GM23338 (cell line): ENCODE results near the gene RBM45. TPM values are rescaled to one million over a fixed set of nuclear protein-coding genes. Genes with fewer than 3 reads are reported as not detected.

Experiments used
- ATAC-seq: fragments of 200-7000 bp; cut with Tn5 transposase; 3 replicates; pipeline ENCODE4 v1.9.1; 2020
- DNase-seq: peaks from one replicate; pipeline ENCODE4 v3.0.0-alpha.2; 2015; ENCODE audit warnings: low spot score
- H2AFZ ChIP-seq: fragments of 200-600 bp; sonication (generic); 2 replicates; pipeline ENCODE4 v1.8.0; 2016; ENCODE audit warnings: antibody characterized with exemption, mild to moderate bottlenecking, moderate library complexity
- H3F3A ChIP-seq: fragments of 200-600 bp; sonication (generic); replicated peaks from 2 replicates; pipeline ENCODE4 v1.8.0; 2017; ENCODE audit warnings: antibody characterized with exemption, mixed run types, low read depth
- H3K27ac ChIP-seq: fragments of 200-600 bp; sonication (generic); 2 replicates; pipeline ENCODE4 v1.6.1; 2016; ENCODE audit warnings: low read depth
- H3K27me3 ChIP-seq: fragments of 200-600 bp; sonication (generic); 2 replicates; pipeline ENCODE4 v1.8.0; 2016; ENCODE audit warnings: mild to moderate bottlenecking, mixed run types, moderate library complexity; ENCODE audit not compliant: insufficient read depth
- H3K36me3 ChIP-seq: fragments of 200-600 bp; sonication (generic); 2 replicates; pipeline ENCODE4 v1.8.0; 2016; ENCODE audit warnings: mild to moderate bottlenecking; ENCODE audit not compliant: insufficient read depth
- H3K4me1 ChIP-seq: fragments of 200-600 bp; sonication (generic); 2 replicates; pipeline ENCODE4 v1.8.0; 2016; ENCODE audit warnings: mild to moderate bottlenecking, moderate library complexity; ENCODE audit not compliant: insufficient read depth
- H3K4me2 ChIP-seq: fragments of 200-600 bp; sonication (generic); 2 replicates; pipeline ENCODE4 v1.7.1; 2017; ENCODE audit warnings: mixed run types
- H3K4me3 ChIP-seq: fragments of 200-600 bp; sonication (generic); 2 replicates; pipeline ENCODE4 v1.6.1; 2016; ENCODE audit warnings: mixed run types
- H3K79me2 ChIP-seq: fragments of 200-600 bp; sonication (generic); replicated peaks from 2 replicates; pipeline ENCODE4 v1.8.0; 2017; ENCODE audit warnings: mild to moderate bottlenecking; ENCODE audit not compliant: insufficient read depth
- H3K9me2 ChIP-seq: fragments of 200-600 bp; sonication (generic); 2 replicates; pipeline ENCODE4 v1.8.0; 2017; ENCODE audit not compliant: insufficient read depth
- H4K20me1 ChIP-seq: fragments of 200-600 bp; sonication (generic); replicated peaks from 2 replicates; pipeline ENCODE4 v1.8.0; 2017; ENCODE audit warnings: mild to moderate bottlenecking; ENCODE audit not compliant: insufficient read depth
- H3K27ac Mint-ChIP-seq: 2 replicates; pipeline ENCODE4 v1.8.0; 2020; ENCODE audit warnings: inconsistent platforms, mild to moderate bottlenecking, moderate library complexity, mixed read lengths
- H3K27me3 Mint-ChIP-seq: 3 replicates; pipeline ENCODE4 v1.8.0; 2022; ENCODE audit warnings: low read depth, mild to moderate bottlenecking, moderate library complexity, mixed read lengths, inconsistent platforms; ENCODE audit not compliant: insufficient read depth, poor library complexity
- H3K36me3 Mint-ChIP-seq: 3 replicates; pipeline ENCODE4 v1.8.0; 2021; ENCODE audit warnings: low read depth, mild to moderate bottlenecking, inconsistent platforms, moderate library complexity, mixed read lengths
- H3K4me1 Mint-ChIP-seq: 3 replicates; pipeline ENCODE4 v1.8.0; 2020; ENCODE audit warnings: mild to moderate bottlenecking, inconsistent platforms, mixed read lengths
- H3K4me3 Mint-ChIP-seq: 3 replicates; pipeline ENCODE4 v1.8.0; 2021; ENCODE audit warnings: moderate library complexity, mild to moderate bottlenecking, inconsistent platforms, mixed read lengths
- H3K9me3 Mint-ChIP-seq: 3 replicates; pipeline ENCODE4 v1.8.0; 2020; ENCODE audit warnings: moderate library complexity, mild to moderate bottlenecking, inconsistent platforms, mixed read lengths
- CREB1 ChIP-seq: fragments of 250-450 bp; sonication (Bioruptor Pico); IDR thresholded peaks from 2 replicates; pipeline ENCODE4 v1.5.0; 2020; ENCODE audit warnings: low read depth, mild to moderate bottlenecking, moderate library complexity
- CTCF ChIP-seq, 2 experiments: fragments of 200-600 bp in 1 of 2; sonication (generic) in 1 of 2; conservative IDR thresholded peaks; 2 replicates each; pipeline versions ENCODE4 v1.5.1 to v1.6.1; 2016 to 2017; ENCODE audit warnings: antibody characterized with exemption in 2 of 2, low read depth in 2 of 2, mild to moderate bottlenecking in 2 of 2, moderate library complexity in 1 of 2
- ETS1 ChIP-seq: IDR thresholded peaks from 2 replicates; pipeline ENCODE4 v1.6.1; 2016; ENCODE audit warnings: antibody characterized with exemption
- EZH2 ChIP-seq: fragments of 200-600 bp; sonication (generic); IDR thresholded peaks from one replicate; pipeline ENCODE4 v1.8.0; 2017; ENCODE audit warnings: antibody characterized with exemption, mild to moderate bottlenecking, low read depth; ENCODE audit not compliant: unreplicated experiment
- EZH2phosphoT487 ChIP-seq: fragments of 200-600 bp; sonication (generic); IDR thresholded peaks from one replicate; pipeline ENCODE4 v1.8.1; 2018; ENCODE audit warnings: antibody characterized with exemption; ENCODE audit not compliant: unreplicated experiment
- JUNB ChIP-seq: IDR thresholded peaks from one replicate; pipeline ENCODE4 v1.6.1; 2016; ENCODE audit warnings: antibody characterized with exemption; ENCODE audit not compliant: unreplicated experiment
- NANOG ChIP-seq: IDR thresholded peaks from 2 replicates; pipeline ENCODE4 v1.6.1; 2016; ENCODE audit warnings: antibody characterized with exemption, borderline replicate concordance
- POLR2AphosphoS5 ChIP-seq: IDR thresholded peaks from 2 replicates; pipeline ENCODE4 v1.6.1; 2016; ENCODE audit warnings: antibody characterized with exemption, low read depth
- STAT1 ChIP-seq: IDR thresholded peaks from one replicate; pipeline ENCODE4 v1.6.1; 2016; ENCODE audit warnings: antibody characterized with exemption; ENCODE audit not compliant: unreplicated experiment
- ZNF114 ChIP-seq: fragments of 250-450 bp; sonication (Bioruptor Pico); IDR thresholded peaks from 2 replicates; pipeline ENCODE4 v1.5.0; 2020; ENCODE audit warnings: mild to moderate bottlenecking, moderate library complexity
- ZNF331 ChIP-seq: fragments of 250-450 bp; sonication (Bioruptor Pico); IDR thresholded peaks from 2 replicates; pipeline ENCODE4 v1.5.0; 2020; ENCODE audit warnings: low read depth, mild to moderate bottlenecking, moderate library complexity
- ZNF462 ChIP-seq: fragments of 250-450 bp; sonication (Bioruptor Pico); IDR thresholded peaks from 2 replicates; pipeline ENCODE4 v1.5.0; 2020; ENCODE audit warnings: mild to moderate bottlenecking, moderate library complexity
- polyA plus RNA-seq: library from polyadenylated mRNA; unstranded; fragments of >200 nt; fragmentation: Nextera tagmentation; extraction: Ambion mirVana; gene quantifications from 2 replicates; pipeline ENCODE4 v1.2.1, GENCODE V29; 2016
- total RNA-seq: library from RNA; depleted of rRNA; stranded (reverse); fragments of >200 nt; shearing (Covaris generic); gene quantifications from 2 replicates; pipeline ENCODE4 v1.2.3, GENCODE V29; 2014
- TF ChIP-seq, protein P1 (sequence below): IDR thresholded peaks from one replicate; pipeline ENCODE4 v1.6.1; 2018; ENCODE audit warnings: antibody characterized with exemption; ENCODE audit not compliant: unreplicated experiment

RBM45 gene
- total and polyA plus RNA-seq, 2 experiments from 2014 or later = 15.8 to 17.1 TPM

DNA sequence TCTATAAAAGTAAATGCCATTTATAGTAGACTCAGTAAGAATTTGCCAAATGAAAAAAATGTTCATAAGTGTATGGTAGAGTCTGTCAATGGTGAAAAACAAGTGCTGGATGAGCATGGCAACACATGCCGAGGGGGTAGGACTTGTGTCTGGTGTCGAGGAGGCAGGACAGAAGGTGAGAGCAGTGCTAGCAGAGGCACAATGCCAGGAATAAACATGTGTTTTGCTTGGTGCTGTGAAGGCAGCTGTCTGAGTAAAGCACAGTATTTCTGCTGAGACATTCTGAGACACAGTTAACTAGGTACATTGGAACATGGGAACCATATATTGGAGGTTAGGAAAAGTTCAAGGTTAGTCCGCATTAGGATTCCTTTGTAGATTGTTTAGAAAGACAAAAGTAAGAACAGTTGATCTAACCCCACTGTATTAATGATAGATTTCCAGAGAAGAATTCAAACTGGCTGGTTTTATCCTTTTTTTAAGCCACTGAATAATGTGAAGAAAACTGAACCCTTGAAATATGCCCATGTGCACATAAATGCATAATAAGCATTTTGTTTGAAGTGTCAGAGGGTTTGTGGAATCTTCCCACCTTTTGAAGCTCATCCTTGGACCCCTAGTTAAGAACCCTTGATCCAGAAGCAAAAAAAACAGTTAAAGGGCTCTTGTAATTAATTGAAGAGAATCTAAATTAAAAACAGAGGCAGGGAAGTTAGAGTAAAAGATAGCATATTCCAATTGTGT lies 7.1 kb downstream of the RBM45 start:
- Histone ChIP-seq H3K27me3 (no peaks in the 10 kb centered on the region), H3K36me3 (no peaks in the 10 kb centered on the region), H4K20me1 (no peaks in the 10 kb centered on the region), H3K4me1 (no peaks in the 10 kb centered on the region), H3K4me3 (no peak overlapping the region), H2AFZ (no peak overlapping the region), H3K79me2 (no peaks in the 10 kb centered on the region), H3K9me2 (no peaks in the 10 kb centered on the region), H3F3A (no peaks in the 10 kb centered on the region), H3K4me2 (no peak overlapping the region), H3K27ac (no peak overlapping the region)
- no peak for ATAC-seq
- TF ChIP-seq ZNF331 (CRISPR knock-in tag) = no peak
- no peak for TF ChIP-seq POLR2AphosphoS5
- TF ChIP-seq CREB1 (CRISPR knock-in tag) = no peak
- TF ChIP-seq CTCF (conservative IDR thresholded peaks at IDR 0.05; ENCODE audit: low read depth in 2 of 2) = no peak
- TF ChIP-seq NANOG = no peak
- TF ChIP-seq JUNB = no peak
- no peak for TF ChIP-seq ZNF462 (CRISPR knock-in tag)
- no peak for TF ChIP-seq EZH2phosphoT487
- no peak for TF ChIP-seq STAT1
- no peak for TF ChIP-seq ZNF114 (CRISPR knock-in tag)
- TF ChIP-seq, protein P1, sequence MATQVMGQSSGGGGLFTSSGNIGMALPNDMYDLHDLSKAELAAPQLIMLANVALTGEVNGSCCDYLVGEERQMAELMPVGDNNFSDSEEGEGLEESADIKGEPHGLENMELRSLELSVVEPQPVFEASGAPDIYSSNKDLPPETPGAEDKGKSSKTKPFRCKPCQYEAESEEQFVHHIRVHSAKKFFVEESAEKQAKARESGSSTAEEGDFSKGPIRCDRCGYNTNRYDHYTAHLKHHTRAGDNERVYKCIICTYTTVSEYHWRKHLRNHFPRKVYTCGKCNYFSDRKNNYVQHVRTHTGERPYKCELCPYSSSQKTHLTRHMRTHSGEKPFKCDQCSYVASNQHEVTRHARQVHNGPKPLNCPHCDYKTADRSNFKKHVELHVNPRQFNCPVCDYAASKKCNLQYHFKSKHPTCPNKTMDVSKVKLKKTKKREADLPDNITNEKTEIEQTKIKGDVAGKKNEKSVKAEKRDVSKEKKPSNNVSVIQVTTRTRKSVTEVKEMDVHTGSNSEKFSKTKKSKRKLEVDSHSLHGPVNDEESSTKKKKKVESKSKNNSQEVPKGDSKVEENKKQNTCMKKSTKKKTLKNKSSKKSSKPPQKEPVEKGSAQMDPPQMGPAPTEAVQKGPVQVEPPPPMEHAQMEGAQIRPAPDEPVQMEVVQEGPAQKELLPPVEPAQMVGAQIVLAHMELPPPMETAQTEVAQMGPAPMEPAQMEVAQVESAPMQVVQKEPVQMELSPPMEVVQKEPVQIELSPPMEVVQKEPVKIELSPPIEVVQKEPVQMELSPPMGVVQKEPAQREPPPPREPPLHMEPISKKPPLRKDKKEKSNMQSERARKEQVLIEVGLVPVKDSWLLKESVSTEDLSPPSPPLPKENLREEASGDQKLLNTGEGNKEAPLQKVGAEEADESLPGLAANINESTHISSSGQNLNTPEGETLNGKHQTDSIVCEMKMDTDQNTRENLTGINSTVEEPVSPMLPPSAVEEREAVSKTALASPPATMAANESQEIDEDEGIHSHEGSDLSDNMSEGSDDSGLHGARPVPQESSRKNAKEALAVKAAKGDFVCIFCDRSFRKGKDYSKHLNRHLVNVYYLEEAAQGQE = no peak
- TF ChIP-seq EZH2 = no peak
- TF ChIP-seq ETS1 = no peak
- no peak for DNase-seq
- no peak overlapping the region for H3K27ac Mint-ChIP-seq
- H3K4me3 Mint-ChIP-seq = no peak overlapping the region
- no peaks in the 10 kb centered on the region for H3K4me1 Mint-ChIP-seq
- H3K9me3 Mint-ChIP-seq = no peaks in the 10 kb centered on the region
- peaks cover 2% of the 10 kb centered on the region; the same call in 2 of the 3 replicates for H3K36me3 Mint-ChIP-seq
- no peaks in the 10 kb centered on the region for H3K27me3 Mint-ChIP-seq
